HCT116 (cell line): ENCODE results near the gene SBSN. TPM values are rescaled to one million over a fixed set of nuclear protein-coding genes. Genes with fewer than 3 reads are reported as not detected.

Source experiments
- ATAC-seq: fragments of 200-7000 bp; cut with Tn5 transposase; 2 replicates; pipeline ENCODE4 v1.9.1; 2020; ENCODE audit warnings: mild to moderate bottlenecking, moderate library complexity
- BruUV-seq: library from RNA; stranded (reverse); fragments of 400-500 nt; replicated peaks from 2 replicates; lab custom pipeline; 2021; lab: Mats Ljungman, UMichigan
- CTCF ChIA-PET: fragments of 300-600 bp; sonication (Branson Sonifier 250); formaldehyde crosslinking; loops from one replicate; lab custom pipeline; 2021; ENCODE audit warnings: antibody characterized with exemption; lab: Charles Lee
- POLR2A ChIA-PET: fragments of 300-600, 350-600 bp; sonication (Branson Sonifier 250); formaldehyde crosslinking; loops from one replicate; lab custom pipeline; 2021; ENCODE audit warnings: antibody characterized with exemption; lab: Charles Lee
- RAD21 ChIA-PET, 2 experiments: fragments of 300-600 bp; sonication (Branson Sonifier 250); formaldehyde crosslinking; loops; one replicate each; lab custom pipeline; 2023; ENCODE audit warnings: low total read pairs in 2 of 2; ENCODE audit not compliant: uncharacterized antibody in 2 of 2, unreplicated experiment in 2 of 2, low non-redundant PET in 1 of 2; lab: Charles Lee
- DNase-seq: peaks from one replicate; pipeline ENCODE4 v3.0.0-alpha.2; 2010; ENCODE audit warnings: low read depth, low spot score
- H2AFZ ChIP-seq: fragments of 200-600 bp; shearing (Covaris generic), sonication (generic); 2 replicates; pipeline ENCODE4 v1.6.1; 2017; ENCODE audit warnings: low read depth, mixed run types, mixed read lengths, antibody characterized with exemption, low read length; ENCODE audit not compliant: poor library complexity, severe bottlenecking
- H3K27ac ChIP-seq: 2 replicates; pipeline ENCODE4 v1.5.1; 2012; ENCODE audit warnings: low read depth, low read length
- H3K27me3 ChIP-seq: fragments of 200-600 bp; sonication (generic); 2 replicates; pipeline ENCODE4 v1.6.1; 2016; ENCODE audit warnings: mixed run types, low read length, mixed read lengths; ENCODE audit not compliant: insufficient read depth
- H3K36me3 ChIP-seq, 2 experiments: fragments of 200-500 bp in 1 of 2; fragments of 200-600 bp in 1 of 2; sonication (Bioruptor generic) in 1 of 2; sonication (generic) in 1 of 2; 2 replicates each; pipeline versions ENCODE4 v1.5.1 to v1.6.1; 2014 to 2016; ENCODE audit warnings: low read length in 2 of 2, inconsistent platforms in 1 of 2, mixed read lengths in 1 of 2, mixed run types in 1 of 2; ENCODE audit not compliant: insufficient read depth in 2 of 2, control insufficient read depth in 1 of 2
- H3K4me1 ChIP-seq, 2 experiments: fragments of 200-600 bp in 1 of 2; sonication (generic) in 1 of 2; 2 replicates each; pipeline versions ENCODE4 v1.5.1 to v1.6.1; 2012 to 2017; ENCODE audit warnings: low read length in 2 of 2, inconsistent platforms in 1 of 2, mild to moderate bottlenecking in 1 of 2, mixed read lengths in 1 of 2, mixed run types in 1 of 2, moderate library complexity in 1 of 2; ENCODE audit not compliant: insufficient read depth in 2 of 2, control insufficient read depth in 1 of 2
- H3K4me2 ChIP-seq: fragments of 200-600 bp; sonication (generic); 2 replicates; pipeline ENCODE4 v1.6.1; 2017; ENCODE audit warnings: mixed run types, low read length, mixed read lengths
- H3K4me3 ChIP-seq, 2 experiments: fragments of 200-600 bp in 1 of 2; sonication (generic) in 1 of 2; replicated peaks in 1 of 2; 2 replicates each; pipeline ENCODE4 v1.5.1; 2011 to 2016; ENCODE audit warnings: low read length in 2 of 2, control low read depth in 1 of 2, low read depth in 1 of 2, mild to moderate bottlenecking in 1 of 2, mixed read lengths in 1 of 2, mixed run types in 1 of 2
- H3K79me2 ChIP-seq: fragments of 200-600 bp; sonication (generic); 2 replicates; pipeline ENCODE4 v1.6.1; 2017; ENCODE audit warnings: mild to moderate bottlenecking, mixed run types, low read length, moderate library complexity, mixed read lengths; ENCODE audit not compliant: insufficient read depth
- H3K9ac ChIP-seq: fragments of 200-600 bp; sonication (generic); 2 replicates; pipeline ENCODE4 v1.6.1; 2016; ENCODE audit warnings: low read length, mixed read lengths
- H3K9me2 ChIP-seq: fragments of 200-600 bp; sonication (generic), shearing (Covaris generic); 2 replicates; pipeline ENCODE4 v1.6.1; 2017; ENCODE audit warnings: mixed run types, mild to moderate bottlenecking, moderate library complexity; ENCODE audit not compliant: insufficient read depth
- H3K9me3 ChIP-seq, 2 experiments: fragments of 200-500 bp in 1 of 2; fragments of 200-600 bp in 1 of 2; sonication (Bioruptor generic) in 1 of 2; sonication (generic) in 1 of 2; 2 replicates each; pipeline ENCODE4 v1.6.1; 2014 to 2017; ENCODE audit warnings: low read length in 2 of 2, mixed read lengths in 2 of 2, inconsistent platforms in 1 of 2, low read depth in 1 of 2, mild to moderate bottlenecking in 1 of 2, mixed run types in 1 of 2, moderate library complexity in 1 of 2; ENCODE audit not compliant: control insufficient read depth in 1 of 2, insufficient read depth in 1 of 2
- H4K20me1 ChIP-seq: fragments of 200-600 bp; sonication (generic), shearing (Covaris generic); 2 replicates; pipeline ENCODE4 v1.6.1; 2017; ENCODE audit warnings: mixed run types, mild to moderate bottlenecking, moderate library complexity; ENCODE audit not compliant: insufficient read depth
- CBX3 ChIP-seq: IDR thresholded peaks from 2 replicates; pipeline ENCODE4 v1.6.1; 2012; ENCODE audit warnings: low read depth
- CEBPB ChIP-seq: IDR thresholded peaks from 2 replicates; pipeline ENCODE4 v1.6.1; 2012; ENCODE audit warnings: low read depth
- CTCF ChIP-seq, 3 experiments: fragments of 200-600 bp in 1 of 3; sonication (generic) in 1 of 3; IDR thresholded peaks in 2 of 3; conservative IDR thresholded peaks in 1 of 3; 2 replicates each; pipeline ENCODE4 v1.5.1; 2012 to 2017; ENCODE audit warnings: low read depth in 2 of 3, low read length in 2 of 3, antibody characterized with exemption in 1 of 3, borderline replicate concordance in 1 of 3, control low read depth in 1 of 3, mild to moderate bottlenecking in 1 of 3, mixed read lengths in 1 of 3, mixed run types in 1 of 3, moderate library complexity in 1 of 3; ENCODE audit not compliant: insufficient read depth in 1 of 3
- ELF1 ChIP-seq: IDR thresholded peaks from 2 replicates; pipeline ENCODE4 v1.6.1; 2012; ENCODE audit warnings: low read depth, borderline replicate concordance
- EZH2 ChIP-seq: fragments of 200-600 bp; sonication (generic); IDR thresholded peaks from 2 replicates; pipeline ENCODE4 v1.6.1; 2017; ENCODE audit warnings: antibody characterized with exemption, mixed run types
- MAX ChIP-seq: IDR thresholded peaks from 2 replicates; pipeline ENCODE4 v1.6.1; 2012
- POLR2A ChIP-seq: IDR thresholded peaks from 2 replicates; pipeline ENCODE4 v1.7.0; 2011; ENCODE audit warnings: borderline replicate concordance; ENCODE audit not compliant: insufficient read depth, insufficient read length; ENCODE audit errors: extremely low read depth
- RAD21 ChIP-seq: IDR thresholded peaks from 2 replicates; pipeline ENCODE4 v1.6.1; 2012; ENCODE audit warnings: low read depth, mild to moderate bottlenecking
- REST ChIP-seq: IDR thresholded peaks from 2 replicates; pipeline ENCODE4 v1.6.1; 2012; ENCODE audit warnings: low read depth
- TCF7L2 ChIP-seq: IDR thresholded peaks from 2 replicates; pipeline ENCODE4 v1.7.0; 2011; ENCODE audit warnings: borderline replicate concordance, inconsistent platforms; ENCODE audit not compliant: insufficient read depth, insufficient read length; ENCODE audit errors: extremely low read depth
- YY1 ChIP-seq: IDR thresholded peaks from 2 replicates; pipeline ENCODE4 v1.6.1; 2011; ENCODE audit warnings: low read length, low read depth, moderate library complexity, mild to moderate bottlenecking; ENCODE audit not compliant: insufficient replicate concordance; ENCODE audit errors: extremely low read depth
- ZNF274 ChIP-seq: fragments of 200-500 bp; sonication (Bioruptor generic); IDR thresholded peaks from 2 replicates; pipeline ENCODE4 v1.6.1; 2014; ENCODE audit warnings: mild to moderate bottlenecking, low read depth, low read length, inconsistent platforms
- intact Hi-C: fragments of 100-400 bp; cut with micrococcal nuclease; formaldehyde crosslinking; loops from 2 replicates; pipeline ENCODE4 v1.10.0; 2022
- total RNA-seq: library from RNA; stranded (reverse); gene quantifications from one replicate; pipeline ENCODE4 v1.2.1, GENCODE V29; 2021; ENCODE audit not compliant: unreplicated experiment
- TF ChIP-seq, protein P1 (sequence below): IDR thresholded peaks from 2 replicates; pipeline ENCODE4 v1.6.1; 2011; ENCODE audit warnings: mild to moderate bottlenecking, low read length, moderate library complexity; ENCODE audit not compliant: insufficient replicate concordance; ENCODE audit errors: extremely low read depth

The SBSN gene
- total RNA-seq, 1 experiment from 2014 or later = 0.66 TPM

GRCh38 chr19:35518313-35518712, 9.8 kb downstream of the SBSN start:
- ATAC-seq (no peak; the same call in 1 of the 2 replicates), DNase-seq (peak; percentile 19)
- H3K36me3 ChIP-seq = no peaks in the 10 kb centered on the region
- H3K27ac ChIP-seq = no peak overlapping the region
- H3K9me2 ChIP-seq = no peaks in the 10 kb centered on the region
- H4K20me1 ChIP-seq = no peaks in the 10 kb centered on the region
- TF ChIP-seq CTCF (IDR thresholded peaks at IDR 0.05 in 2 of 3, conservative IDR thresholded peaks at IDR 0.05 in 1 of 3; ENCODE audit: borderline replicate concordance in 1 of 3, insufficient read depth in 1 of 3, low read depth in 2 of 3, low read length in 2 of 3) (no peak), ELF1 (no peak), ZNF274 (no peak), MAX (no peak), YY1 (no peak), REST (no peak), POLR2A (no peak), RAD21 (no peak), CBX3 (no peak), TCF7L2 (no peak), CEBPB (no peak), EZH2 (no peak)
- TF ChIP-seq, protein P1, sequence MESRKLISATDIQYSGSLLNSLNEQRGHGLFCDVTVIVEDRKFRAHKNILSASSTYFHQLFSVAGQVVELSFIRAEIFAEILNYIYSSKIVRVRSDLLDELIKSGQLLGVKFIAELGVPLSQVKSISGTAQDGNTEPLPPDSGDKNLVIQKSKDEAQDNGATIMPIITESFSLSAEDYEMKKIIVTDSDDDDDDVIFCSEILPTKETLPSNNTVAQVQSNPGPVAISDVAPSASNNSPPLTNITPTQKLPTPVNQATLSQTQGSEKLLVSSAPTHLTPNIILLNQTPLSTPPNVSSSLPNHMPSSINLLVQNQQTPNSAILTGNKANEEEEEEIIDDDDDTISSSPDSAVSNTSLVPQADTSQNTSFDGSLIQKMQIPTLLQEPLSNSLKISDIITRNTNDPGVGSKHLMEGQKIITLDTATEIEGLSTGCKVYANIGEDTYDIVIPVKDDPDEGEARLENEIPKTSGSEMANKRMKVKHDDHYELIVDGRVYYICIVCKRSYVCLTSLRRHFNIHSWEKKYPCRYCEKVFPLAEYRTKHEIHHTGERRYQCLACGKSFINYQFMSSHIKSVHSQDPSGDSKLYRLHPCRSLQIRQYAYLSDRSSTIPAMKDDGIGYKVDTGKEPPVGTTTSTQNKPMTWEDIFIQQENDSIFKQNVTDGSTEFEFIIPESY = no peak
- no peaks in the 10 kb centered on the region for H3K79me2 ChIP-seq
- no peak overlapping the region for H3K4me3 ChIP-seq
- ChIA-PET POLR2A (interaction anchor here (3.9 kb wide), 1 partner anchor 9 kb away, joined by 22 read pairs; no protein-coding TSS in a partner anchor), RAD21 (no interaction called here), CTCF (no interaction called here)
- H2AFZ ChIP-seq = no peak overlapping the region
- no peaks in the 10 kb centered on the region for H3K27me3 ChIP-seq
- no TSS peak for BruUV-seq
- peaks cover 17 to 43% of the 10 kb centered on the region in 2 experiments for H3K4me1 ChIP-seq
- intact Hi-C loops = no loop called here
- H3K4me2 ChIP-seq = peak overlapping the region; percentile 57
- H3K9me3 ChIP-seq = no peaks in the 10 kb centered on the region
- no peak overlapping the region for H3K9ac ChIP-seq
